ENCODE data around the gene FTH1. TPM values are rescaled to one million over a fixed set of nuclear protein-coding genes. Genes with fewer than 3 reads are reported as not detected.

The FTH1 gene
- total and polyA plus RNA-seq, 2 of the 13 experiments (the other 11 are each of a cell fraction or from before 2014, with no cell fraction given): 607 to 760 TPM

DNA sequence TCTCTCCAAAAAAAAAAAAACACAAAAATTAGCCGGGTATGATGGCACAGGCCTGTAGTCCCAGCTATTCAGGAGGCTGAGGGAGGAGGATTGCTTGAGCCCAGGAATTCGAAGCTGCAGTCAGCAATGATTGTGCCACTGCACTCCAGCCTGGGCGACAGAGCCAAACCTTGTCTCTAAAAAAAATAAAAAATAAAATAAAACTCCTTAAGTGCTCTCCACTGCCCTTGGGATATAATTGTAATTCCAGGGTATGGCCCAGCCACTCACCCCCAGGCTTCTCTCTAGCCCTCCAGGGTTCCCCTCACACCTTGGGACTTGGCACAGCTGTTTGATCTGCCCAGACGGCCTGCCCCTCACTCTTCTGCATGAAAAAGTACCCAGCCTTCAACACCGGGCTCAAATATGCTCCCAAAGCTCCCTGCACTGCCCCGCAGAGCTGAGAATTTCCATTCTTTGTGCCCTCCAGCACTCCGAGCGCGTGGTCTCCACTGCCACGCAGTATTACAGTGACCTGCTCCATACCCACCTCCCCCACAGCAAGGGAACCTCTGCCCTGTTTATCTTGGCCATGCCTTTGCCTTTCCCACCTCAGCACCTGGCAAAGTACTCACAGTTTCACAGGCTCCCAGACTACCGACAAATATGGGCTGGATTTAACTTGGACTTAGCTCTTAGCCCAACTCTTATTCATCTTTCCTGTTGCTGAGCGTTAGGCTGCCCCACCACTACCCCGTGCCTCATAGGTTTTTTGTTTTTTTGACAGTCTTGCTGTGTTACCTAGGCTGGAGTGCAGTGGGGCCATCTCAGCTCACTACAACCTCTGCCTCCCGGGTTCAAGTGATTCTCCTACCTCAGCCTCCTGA lies 7.6 kb upstream of the FTH1 start (continued):
- TF ChIP-seq CCDC6 (CRISPR knock-in tag; IDR thresholded peaks at IDR 0.05) (no peak), EP300 (IDR thresholded peaks at IDR 0.05; ENCODE audit: low read depth in 2 of 2, low read length in 2 of 2) (peak in 1 of 2 experiments; percentile 58; a peak in 1 of 4 replicates), EP300 (CRISPR knock-in tag; IDR thresholded peaks at IDR 0.05; ENCODE audit: borderline replicate concordance) (peak; percentile 46; the same call in 1 of the 2 replicates), ARNTL (CRISPR knock-in tag; IDR thresholded peaks at IDR 0.05) (no peak), FOXO1 (CRISPR knock-in tag; IDR thresholded peaks at IDR 0.05) (peak; percentile 70), HIC2 (CRISPR knock-in tag; IDR thresholded peaks at IDR 0.05; ENCODE audit: low read depth) (peak; percentile 85), TRAFD1 (CRISPR knock-in tag; IDR thresholded peaks at IDR 0.05; ENCODE audit: borderline replicate concordance) (no peak), SRSF9 (IDR thresholded peaks at IDR 0.05; ENCODE audit: borderline replicate concordance, insufficient read depth, low read depth, low read length, poor library complexity, severe bottlenecking) (no peak), ZNF12 (CRISPR knock-in tag; IDR thresholded peaks at IDR 0.05) (no peak)
- TF ChIP-seq, protein P1, sequence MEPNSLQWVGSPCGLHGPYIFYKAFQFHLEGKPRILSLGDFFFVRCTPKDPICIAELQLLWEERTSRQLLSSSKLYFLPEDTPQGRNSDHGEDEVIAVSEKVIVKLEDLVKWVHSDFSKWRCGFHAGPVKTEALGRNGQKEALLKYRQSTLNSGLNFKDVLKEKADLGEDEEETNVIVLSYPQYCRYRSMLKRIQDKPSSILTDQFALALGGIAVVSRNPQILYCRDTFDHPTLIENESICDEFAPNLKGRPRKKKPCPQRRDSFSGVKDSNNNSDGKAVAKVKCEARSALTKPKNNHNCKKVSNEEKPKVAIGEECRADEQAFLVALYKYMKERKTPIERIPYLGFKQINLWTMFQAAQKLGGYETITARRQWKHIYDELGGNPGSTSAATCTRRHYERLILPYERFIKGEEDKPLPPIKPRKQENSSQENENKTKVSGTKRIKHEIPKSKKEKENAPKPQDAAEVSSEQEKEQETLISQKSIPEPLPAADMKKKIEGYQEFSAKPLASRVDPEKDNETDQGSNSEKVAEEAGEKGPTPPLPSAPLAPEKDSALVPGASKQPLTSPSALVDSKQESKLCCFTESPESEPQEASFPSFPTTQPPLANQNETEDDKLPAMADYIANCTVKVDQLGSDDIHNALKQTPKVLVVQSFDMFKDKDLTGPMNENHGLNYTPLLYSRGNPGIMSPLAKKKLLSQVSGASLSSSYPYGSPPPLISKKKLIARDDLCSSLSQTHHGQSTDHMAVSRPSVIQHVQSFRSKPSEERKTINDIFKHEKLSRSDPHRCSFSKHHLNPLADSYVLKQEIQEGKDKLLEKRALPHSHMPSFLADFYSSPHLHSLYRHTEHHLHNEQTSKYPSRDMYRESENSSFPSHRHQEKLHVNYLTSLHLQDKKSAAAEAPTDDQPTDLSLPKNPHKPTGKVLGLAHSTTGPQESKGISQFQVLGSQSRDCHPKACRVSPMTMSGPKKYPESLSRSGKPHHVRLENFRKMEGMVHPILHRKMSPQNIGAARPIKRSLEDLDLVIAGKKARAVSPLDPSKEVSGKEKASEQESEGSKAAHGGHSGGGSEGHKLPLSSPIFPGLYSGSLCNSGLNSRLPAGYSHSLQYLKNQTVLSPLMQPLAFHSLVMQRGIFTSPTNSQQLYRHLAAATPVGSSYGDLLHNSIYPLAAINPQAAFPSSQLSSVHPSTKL (CRISPR knock-in tag; IDR thresholded peaks at IDR 0.05): peak; percentile 66
- TF ChIP-seq, protein P2, sequence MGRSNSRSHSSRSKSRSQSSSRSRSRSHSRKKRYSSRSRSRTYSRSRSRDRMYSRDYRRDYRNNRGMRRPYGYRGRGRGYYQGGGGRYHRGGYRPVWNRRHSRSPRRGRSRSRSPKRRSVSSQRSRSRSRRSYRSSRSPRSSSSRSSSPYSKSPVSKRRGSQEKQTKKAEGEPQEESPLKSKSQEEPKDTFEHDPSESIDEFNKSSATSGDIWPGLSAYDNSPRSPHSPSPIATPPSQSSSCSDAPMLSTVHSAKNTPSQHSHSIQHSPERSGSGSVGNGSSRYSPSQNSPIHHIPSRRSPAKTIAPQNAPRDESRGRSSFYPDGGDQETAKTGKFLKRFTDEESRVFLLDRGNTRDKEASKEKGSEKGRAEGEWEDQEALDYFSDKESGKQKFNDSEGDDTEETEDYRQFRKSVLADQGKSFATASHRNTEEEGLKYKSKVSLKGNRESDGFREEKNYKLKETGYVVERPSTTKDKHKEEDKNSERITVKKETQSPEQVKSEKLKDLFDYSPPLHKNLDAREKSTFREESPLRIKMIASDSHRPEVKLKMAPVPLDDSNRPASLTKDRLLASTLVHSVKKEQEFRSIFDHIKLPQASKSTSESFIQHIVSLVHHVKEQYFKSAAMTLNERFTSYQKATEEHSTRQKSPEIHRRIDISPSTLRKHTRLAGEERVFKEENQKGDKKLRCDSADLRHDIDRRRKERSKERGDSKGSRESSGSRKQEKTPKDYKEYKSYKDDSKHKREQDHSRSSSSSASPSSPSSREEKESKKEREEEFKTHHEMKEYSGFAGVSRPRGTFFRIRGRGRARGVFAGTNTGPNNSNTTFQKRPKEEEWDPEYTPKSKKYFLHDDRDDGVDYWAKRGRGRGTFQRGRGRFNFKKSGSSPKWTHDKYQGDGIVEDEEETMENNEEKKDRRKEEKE (IDR thresholded peaks at IDR 0.05): no peak
- TF ChIP-seq, protein P3, sequence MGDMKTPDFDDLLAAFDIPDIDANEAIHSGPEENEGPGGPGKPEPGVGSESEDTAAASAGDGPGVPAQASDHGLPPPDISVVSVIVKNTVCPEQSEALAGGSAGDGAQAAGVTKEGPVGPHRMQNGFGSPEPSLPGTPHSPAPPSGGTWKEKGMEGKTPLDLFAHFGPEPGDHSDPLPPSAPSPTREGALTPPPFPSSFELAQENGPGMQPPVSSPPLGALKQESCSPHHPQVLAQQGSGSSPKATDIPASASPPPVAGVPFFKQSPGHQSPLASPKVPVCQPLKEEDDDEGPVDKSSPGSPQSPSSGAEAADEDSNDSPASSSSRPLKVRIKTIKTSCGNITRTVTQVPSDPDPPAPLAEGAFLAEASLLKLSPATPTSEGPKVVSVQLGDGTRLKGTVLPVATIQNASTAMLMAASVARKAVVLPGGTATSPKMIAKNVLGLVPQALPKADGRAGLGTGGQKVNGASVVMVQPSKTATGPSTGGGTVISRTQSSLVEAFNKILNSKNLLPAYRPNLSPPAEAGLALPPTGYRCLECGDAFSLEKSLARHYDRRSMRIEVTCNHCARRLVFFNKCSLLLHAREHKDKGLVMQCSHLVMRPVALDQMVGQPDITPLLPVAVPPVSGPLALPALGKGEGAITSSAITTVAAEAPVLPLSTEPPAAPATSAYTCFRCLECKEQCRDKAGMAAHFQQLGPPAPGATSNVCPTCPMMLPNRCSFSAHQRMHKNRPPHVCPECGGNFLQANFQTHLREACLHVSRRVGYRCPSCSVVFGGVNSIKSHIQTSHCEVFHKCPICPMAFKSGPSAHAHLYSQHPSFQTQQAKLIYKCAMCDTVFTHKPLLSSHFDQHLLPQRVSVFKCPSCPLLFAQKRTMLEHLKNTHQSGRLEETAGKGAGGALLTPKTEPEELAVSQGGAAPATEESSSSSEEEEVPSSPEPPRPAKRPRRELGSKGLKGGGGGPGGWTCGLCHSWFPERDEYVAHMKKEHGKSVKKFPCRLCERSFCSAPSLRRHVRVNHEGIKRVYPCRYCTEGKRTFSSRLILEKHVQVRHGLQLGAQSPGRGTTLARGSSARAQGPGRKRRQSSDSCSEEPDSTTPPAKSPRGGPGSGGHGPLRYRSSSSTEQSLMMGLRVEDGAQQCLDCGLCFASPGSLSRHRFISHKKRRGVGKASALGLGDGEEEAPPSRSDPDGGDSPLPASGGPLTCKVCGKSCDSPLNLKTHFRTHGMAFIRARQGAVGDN (CRISPR knock-in tag; IDR thresholded peaks at IDR 0.05): peak; percentile 87

Data from HepG2 (cell line).